ENCODE results near the gene PPP2R3B. TPM values are rescaled to one million over a fixed set of nuclear protein-coding genes. Genes with fewer than 3 reads are reported as not detected.

The PPP2R3B gene
- total RNA-seq, 1 donor from 2014 or later, result 34.9 TPM

DNA sequence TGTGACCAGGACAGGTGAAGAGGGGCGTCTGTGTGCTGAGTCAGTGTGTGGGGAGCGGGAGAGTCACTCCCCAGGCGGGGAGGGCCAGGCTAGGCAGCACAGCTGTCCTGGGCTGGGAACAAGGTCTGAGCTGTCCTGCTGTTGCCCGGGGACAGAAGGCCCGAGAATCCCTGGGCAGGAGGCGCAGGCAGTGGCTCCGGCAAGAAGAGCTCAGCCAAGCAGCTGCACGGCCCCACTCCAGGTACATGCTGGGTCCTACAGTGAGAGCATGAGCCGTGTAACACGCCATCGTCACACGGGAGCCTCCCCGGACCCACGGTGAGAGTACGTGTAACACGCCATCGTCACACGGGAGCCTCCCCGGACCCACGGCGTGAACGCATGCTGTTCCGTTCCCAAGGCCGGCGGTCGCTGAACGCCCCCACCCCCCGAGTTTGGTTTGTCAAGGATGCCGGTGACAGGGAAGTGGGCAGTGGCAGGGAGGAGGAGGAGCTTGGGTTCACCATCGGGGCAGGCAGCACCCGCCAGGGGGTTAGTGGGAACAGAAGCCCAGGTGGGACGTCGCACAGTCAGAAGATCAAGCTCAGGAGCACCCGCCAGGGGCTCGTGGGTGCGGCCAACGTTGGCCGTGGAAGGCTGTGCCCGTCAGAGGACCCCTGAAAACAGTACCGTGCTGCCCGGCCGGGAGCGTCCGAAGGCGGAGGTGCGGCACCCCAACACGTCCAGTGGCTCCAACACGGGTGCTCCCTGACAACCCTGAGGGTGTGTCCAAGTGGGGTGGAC, 15.6 kb downstream of the PPP2R3B start:
- intact Hi-C loops (cut with micrococcal nuclease), result no loop called here

- intact Hi-C loops (cut with micrococcal nuclease), result no loop called here
Measured at GRCh38 chrX:370244-370962, 16.3 kb downstream of the PPP2R3B start.

GRCh38 chrX:369563-370101, 17.1 kb downstream of the PPP2R3B start:
- intact Hi-C loops (cut with micrococcal nuclease), result no loop called here

- intact Hi-C loops (cut with micrococcal nuclease), result no loop called here
Measured at GRCh38 chrX:368811-369562, 17.7 kb downstream of the PPP2R3B start.

DNA sequence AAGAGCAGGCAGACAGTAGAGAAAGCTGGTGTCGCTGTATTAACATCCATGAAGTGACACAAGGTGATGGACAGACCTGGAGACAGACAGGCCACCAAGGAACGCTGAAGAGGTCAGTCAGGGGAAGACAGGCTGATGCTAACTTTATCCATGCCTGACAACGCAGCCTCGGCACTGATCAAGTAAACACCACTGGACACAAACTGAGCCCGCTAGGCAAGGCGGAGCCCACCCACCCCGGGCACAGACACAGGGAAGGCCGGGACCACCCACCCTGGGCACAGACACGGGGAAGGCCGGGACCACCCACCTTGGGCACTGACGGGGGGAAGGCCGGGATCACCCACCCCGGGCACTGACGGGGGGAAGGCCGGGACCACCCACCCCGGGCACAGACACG, 18.8 kb downstream of the PPP2R3B start:
- intact Hi-C loops (cut with micrococcal nuclease), result no loop called here

DNA sequence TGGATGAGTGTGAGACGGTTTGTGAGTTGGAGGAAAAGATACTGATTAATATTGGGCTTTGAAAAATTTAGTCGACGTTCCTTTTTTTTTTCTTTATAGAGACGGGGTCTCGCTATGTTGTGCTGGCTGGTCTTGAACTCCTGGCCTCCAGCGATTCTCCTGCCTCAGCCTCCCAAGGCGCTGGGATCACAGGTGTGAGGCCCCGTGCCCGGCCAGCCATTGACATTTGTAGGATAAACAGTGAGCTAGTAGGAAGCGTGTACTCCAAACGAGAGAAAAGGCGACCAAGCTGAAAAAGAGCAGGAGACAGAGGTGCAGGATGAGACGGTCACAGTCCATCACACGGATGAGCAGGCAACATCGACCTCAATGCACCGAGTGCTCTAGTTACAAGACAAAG, 19.4 kb downstream of the PPP2R3B start:
- intact Hi-C loops (cut with micrococcal nuclease), result no loop called here

DNA sequence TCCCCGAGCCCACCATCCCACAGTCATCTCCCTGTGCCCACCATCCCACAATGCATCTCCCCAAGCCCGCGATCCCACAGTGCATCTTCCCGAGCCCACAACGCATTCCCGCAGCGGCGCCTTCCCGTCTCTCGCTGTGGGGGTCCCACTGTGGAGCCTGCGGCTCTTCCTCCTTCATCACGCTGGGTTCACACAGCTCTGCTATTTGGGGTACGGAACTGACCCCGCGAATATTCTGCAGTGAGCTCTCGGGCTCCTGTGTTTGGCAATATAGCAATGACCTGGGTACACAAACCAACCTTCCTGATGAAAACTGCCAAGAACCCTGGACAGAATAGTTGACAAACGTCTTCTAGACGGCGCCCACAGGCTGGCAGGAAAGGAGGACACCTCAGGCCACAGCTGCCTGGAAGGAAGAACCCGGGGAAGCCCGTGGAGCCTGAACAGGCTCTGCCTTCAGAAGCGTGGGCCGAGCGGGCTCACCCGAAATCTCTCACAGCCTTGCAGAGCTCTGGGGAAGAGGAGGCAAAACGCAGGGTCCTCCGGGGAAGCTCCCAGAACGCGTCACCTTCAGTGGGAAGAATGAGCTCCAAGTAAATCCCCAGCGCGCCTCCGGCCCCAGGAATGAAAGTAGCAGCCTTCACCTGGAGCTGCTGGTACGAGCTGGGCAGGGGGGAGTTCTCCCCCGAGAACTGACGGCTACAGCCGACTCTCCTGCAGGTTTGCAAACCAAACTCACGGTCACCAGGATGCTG, 22.9 kb downstream of the PPP2R3B start:
- intact Hi-C loops (cut with micrococcal nuclease), result no loop called here

DNA sequence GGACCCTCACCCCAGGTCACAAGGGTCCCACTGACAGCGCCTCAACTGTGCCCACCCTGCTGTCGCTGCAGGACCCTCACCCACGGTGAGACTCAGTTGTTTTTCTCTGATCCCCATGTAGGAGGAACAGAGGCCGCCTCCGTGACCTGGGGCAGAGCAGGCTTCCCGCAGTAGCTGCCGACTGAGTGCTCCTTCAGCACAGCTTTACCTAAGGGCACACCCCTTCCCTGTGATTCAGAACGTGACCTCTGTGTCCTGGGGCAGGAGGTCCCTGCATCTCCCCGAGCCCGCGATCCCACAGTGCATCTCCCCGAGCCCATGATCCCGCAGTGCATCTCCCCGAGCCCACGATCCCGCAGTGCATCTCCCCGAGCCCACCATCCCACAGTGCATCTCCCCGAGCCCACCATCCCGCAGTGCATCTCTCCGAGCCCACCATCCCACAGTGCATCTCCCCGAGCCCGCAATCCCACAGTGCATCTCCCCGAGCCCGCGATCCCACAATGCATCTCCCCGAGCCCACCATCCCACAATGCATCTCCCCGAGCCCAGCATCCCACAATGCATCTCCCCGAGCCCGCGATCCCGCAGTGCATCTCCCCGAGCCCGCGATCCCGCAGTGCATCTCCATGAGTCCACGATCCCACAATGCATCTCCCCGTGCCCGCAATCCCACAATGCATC, 23.6 kb downstream of the PPP2R3B start:
- intact Hi-C loops (cut with micrococcal nuclease), result no loop called here

GRCh38 chrX:362351-362750, 24.4 kb downstream of the PPP2R3B start:
- intact Hi-C loops (cut with micrococcal nuclease), result no loop called here

GRCh38 chrX:361231-362145, 25.2 kb downstream of the PPP2R3B start:
- intact Hi-C loops (cut with micrococcal nuclease), result no loop called here

- intact Hi-C loops (cut with micrococcal nuclease), result no loop called here
Measured at GRCh38 chrX:360496-361150, 26.1 kb downstream of the PPP2R3B start.

- intact Hi-C loops (cut with micrococcal nuclease), result no loop called here
Measured at GRCh38 chrX:358651-359143, 28.0 kb downstream of the PPP2R3B start.

- intact Hi-C loops (cut with micrococcal nuclease), result loop anchor here (1.0 kb wide), 1 partner anchor 29 kb away; no protein-coding TSS in a partner anchor
Measured at GRCh38 chrX:357693-358471, 28.8 kb downstream of the PPP2R3B start.

DNA sequence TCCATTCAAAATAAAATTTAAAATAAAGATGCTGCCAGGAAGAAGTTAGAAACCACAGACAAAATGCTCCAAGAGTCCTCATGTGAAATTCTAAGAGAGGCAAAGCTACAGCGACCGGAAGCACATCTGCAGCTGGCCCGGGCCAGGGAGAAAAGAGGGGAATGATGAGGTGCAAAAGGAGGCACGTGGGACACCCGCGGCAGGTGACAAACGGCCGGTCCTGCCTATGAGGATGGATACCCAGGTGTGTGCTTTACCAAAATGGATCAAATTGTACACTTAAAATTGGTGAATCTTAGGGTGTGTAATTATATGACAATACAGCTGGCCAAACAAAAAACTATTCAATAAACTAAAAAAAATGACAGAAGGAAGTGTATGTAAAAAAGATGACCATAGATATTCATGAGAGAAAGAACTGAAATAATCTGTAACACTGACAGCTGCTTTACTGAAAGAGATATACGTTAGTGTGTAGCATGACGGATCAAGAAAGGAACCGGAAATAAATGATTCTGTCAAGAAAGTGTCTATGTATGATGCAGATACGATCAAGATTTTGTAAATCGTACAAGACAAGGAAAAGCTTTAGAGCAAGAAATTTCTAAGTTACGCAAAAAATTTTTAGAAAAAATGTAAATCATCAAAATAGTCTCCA, 29.5 kb downstream of the PPP2R3B start:
- intact Hi-C loops (cut with micrococcal nuclease), result loop anchor here (1.0 kb wide), 1 partner anchor 30 kb away; no protein-coding TSS in a partner anchor

- intact Hi-C loops (cut with micrococcal nuclease), result loop anchor here (1.0 kb wide), 1 partner anchor 31 kb away; no protein-coding TSS in a partner anchor
Measured at GRCh38 chrX:356385-357034, 30.2 kb downstream of the PPP2R3B start.

DNA sequence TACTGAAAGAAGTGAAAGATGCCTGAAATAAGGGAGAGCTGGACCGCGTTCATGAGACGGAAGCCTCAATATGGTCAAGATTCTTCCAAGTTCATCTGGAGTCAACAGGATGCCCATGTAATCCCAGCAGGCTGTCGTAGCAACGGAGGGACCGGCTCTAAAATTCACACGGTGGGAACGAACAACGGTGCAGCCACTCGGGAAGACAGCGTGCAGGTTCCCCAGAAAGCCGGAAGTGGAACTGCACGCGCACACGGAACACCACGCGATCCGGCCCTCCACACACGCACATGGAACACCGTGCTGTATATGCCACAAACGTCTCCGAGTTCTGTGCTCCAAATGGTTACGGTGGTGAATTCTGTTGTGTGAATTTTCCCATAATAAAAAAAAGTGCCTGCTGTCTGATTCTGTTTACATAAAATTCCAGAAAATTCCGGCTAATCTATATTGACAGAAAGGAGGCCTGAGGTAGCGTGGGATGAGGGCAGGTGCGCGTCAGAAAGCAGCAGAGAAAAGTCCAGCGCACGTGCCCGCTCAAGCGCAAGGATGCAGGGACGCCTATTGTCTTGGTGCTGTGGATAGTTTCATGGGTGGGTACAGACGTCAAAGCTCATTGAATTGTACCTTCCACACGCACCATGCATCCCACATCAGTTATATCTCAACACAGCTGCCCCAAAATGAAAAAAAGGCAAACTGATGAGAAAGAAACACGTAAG, 31.2 kb downstream of the PPP2R3B start:
- intact Hi-C loops (cut with micrococcal nuclease), result no loop called here
